GM18520 (cell line): Measurements from ENCODE around the gene DOCK2.

Experiments
- ATAC-seq: cut with Tn5 transposase; IDR thresholded peaks from one replicate; pipeline ENCODE4 v1.9.1; 2021; ENCODE audit not compliant: unreplicated experiment

Gene DOCK2

DNA sequence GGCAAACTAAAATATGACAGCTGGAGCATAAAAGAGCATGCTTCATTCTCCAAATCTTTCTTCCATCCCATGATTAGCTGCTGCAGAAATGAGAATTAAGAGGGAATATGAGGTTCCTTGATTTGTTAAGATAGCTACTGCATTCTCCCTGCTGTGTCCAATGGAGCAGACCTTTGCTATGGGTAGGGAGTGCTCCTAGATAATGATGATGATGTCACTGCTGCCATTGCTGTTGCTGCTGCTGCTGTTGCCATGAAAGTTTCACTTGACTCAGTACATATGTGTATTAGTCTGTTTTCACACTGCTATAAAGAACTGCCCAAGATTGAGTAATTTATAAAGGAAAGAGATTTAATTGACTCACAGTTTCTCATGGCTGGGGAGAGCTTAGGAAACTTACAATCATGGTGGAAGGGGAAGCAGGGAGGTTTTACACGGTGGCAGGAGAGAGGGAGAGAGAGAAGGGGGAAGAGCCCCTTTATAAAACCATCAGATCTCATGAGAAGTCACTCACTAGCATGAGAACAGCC is 214.3 kb downstream of the DOCK2 start:
- ATAC-seq = no peak

DNA sequence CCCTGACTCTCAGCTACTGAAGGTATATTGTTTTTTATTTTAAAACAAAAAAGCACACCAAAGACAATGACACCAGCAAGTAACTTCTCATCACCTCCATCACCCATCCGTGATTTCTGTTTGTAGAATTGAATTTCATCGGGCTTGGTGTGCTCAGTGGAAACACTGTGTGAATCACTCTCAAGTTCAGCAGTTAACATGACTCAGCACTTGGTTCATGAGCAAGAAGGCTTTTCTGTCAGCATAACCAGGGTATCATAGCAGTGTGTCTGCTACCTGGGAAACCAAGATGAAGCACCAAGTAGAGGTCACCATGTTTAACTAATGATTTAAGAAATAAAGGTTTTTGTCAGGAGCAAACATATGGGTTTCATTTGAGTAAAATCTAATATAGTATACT is 219.5 kb downstream of the DOCK2 start:
- ATAC-seq = no peak

DNA sequence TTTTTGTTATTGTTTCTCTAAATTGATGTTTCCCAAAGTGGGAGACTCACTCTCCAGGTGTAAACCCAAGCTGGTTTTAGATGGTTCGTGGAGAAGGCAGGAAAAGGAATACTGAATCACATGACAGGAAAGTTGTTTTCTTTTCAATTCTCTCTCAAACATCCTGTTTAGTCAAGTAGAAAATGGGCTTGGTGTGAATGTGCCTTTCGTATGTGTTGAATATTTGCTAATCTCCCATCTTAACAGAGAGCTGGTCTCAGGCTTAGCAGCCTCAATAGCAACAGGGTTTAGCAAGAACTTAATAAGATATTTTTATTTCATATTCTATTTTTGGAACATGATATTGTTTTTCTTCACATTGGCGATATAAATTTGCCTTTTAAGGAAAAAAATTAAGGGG is 223.5 kb downstream of the DOCK2 start:
- ATAC-seq = no peak

DNA sequence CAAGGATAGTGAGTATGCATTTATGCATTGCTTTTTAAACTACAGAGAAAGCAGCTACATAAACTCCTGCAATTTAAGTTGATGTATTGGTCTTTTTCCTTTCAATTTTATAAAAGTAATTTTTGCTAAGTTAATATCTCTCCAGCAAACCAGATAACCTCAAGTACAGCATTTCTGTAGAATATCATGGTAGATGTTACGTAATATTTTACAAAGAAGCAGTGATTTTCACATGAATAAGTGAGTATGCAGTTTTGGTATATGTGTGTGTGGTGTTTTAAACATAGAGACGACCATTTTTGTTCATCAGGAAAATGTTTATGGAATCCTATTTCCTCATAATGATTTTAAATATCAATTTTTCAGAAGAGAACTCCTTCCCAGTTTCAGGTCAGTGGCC is 224.4 kb downstream of the DOCK2 start:
- ATAC-seq = no peak

DNA sequence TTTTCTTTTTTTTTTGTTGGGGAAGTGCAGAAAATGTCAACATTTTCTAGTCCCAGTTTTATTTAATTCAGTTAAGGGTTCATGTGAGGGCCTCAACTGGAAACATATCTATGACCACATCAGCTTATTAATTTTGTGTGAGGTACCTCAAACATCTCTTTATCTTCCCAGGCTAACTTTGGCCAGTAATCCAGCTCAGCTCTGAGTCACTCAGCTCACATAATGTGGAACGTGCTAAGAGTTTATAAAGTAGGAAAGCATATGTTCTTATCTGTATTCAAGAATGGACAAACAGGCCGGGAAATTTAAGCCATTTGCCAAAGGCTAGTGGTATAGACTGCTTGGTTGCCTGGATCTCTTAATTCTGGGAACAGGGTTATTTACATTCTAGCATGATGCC is 224.9 kb downstream of the DOCK2 start:
- ATAC-seq = no peak

DNA sequence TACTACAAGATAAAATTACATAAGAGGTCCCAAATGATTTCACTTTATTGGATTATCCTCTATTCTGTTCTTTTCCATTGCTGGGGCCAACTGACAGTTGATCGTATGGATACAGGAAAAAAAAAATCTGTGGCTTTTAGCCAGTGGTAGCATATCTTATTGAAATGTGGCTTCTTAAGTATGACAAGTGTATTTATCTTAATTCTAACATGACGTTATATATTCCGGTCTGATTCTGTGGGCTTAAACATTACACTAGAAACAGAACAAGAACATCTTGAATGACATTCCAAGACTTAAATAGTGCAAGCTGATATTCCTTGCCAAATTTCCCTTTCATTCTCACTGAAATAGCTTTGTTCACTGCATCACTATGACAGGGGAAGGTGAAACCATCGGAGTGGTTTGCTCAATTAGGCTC is 225.3 kb downstream of the DOCK2 start:
- no peak for ATAC-seq

DNA sequence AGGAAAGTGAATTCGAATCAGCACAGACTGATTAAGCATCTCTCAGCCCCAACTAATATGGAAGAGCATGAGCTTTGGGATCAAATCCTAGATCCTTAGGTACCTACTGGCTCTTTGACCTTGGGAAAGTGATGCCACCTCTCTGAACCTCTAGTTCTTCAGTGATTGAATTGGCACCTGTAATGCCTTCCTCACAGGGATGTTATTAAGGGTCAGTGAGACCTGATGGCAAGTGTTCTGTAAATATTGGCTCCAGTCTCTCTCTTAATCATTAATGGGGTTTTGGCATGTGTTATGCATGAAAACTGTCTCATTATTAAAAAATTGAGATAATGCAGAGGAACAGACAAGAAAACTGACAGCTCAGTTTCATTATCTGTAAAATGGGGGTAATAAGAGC is 227.4 kb downstream of the DOCK2 start:
- no peak for ATAC-seq

DNA sequence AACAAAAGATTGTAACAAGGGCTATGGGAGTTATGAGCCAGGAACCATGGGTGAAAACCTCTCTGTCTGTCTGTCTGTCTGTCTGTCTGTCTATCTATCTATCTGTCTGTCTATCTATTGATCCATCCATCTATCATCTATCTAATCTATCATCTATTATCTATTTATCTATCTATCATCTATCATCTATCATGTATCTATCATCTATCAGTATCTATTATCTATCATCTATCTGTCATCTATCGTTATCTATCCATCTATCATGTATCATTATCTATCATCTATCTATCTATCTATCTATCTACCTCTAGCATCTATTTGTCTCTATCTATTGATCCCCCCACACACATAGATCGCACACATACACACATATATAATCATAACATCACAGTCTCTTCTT is 230.3 kb downstream of the DOCK2 start:
- no peak for ATAC-seq

DNA sequence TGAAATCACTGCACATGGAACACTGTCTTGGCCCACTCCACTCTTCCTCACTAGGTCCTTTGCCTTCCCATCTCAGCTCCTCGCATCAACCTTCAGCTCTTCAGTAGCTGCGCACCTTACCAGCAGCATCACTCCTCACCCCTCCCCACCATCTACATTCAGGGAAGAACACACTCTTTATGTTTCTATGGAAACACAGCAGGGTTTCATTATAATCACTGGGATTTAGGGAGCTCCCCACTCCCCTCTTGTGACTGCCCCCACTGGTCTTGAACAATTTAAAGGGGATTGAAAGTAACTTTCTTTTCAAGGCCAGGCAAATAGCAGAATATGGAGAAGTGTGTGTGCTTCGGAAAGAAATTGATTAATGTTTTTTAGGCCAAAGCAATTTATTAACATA is 232.0 kb downstream of the DOCK2 start:
- no peak for ATAC-seq

DNA sequence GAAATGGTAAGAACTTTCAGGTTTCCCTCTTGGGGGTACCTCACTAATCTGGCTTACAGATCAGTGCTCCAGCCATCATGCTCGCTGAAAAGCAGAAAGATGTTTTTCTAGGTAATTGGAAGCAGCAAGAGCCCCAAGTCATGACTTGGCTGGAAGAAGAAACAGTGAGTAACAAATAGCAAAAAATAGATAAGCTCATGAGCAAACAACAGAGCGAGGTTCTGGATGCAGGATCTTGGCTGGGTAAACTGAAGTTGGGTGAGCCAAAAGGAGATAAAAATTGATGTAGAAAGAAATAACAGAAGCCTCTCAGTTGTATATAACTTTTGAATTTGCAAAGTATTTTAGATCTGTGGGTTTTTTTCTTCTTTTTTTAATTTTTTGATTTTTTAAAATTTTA is 233.1 kb downstream of the DOCK2 start:
- no peak for ATAC-seq

DNA sequence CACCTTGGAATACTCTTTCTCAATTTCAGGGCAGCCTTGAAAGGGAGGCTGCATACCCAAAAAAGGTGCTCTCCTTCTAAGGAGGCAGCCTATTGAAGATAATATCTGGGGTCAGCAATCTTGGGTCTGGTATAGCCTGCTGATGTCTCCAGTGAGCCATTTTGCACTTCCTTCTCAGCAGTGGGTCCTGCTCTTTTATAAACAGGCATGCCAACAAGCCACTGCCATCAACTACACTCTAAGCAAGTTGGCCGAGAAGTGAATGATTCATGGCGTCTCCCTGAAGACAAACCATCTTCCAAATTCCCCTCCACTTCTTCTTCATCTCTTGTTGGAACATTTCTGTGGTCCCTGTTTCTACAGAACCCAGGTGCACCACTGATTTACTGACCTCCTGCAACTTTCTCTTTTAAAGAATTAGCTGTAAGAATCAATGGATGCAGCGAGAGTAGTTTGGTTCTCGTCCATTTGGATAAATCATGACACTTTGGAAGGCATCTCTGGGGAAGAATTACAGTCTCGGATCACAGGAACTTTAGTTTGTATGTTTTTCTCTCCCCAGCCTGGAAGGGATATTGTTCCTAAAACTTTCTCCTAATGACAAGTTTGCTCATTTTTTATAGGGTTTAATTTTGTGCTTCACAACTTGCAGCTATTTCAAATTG is 234.9 kb downstream of the DOCK2 start:
- no peak for ATAC-seq

DNA sequence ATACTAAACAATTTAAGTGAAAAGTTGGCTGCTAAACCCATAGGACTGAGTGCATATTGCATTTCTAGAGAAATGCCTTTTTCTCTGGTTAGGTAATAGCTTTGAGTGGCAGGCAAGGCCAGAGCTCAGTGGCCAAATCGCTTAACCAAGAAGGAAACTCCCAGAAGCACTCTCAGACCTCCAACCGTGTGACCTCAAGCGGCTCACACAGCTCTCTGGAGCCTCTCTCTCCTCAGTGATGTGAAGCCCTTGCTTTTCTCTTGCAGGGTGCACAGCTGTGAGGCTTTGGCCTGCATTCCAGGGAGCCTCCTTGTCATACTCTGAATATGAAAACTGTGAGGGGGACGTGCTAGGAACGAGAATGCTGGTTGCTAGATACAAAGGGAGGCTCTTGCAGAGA is 236.6 kb downstream of the DOCK2 start:
- no peak for ATAC-seq

DNA sequence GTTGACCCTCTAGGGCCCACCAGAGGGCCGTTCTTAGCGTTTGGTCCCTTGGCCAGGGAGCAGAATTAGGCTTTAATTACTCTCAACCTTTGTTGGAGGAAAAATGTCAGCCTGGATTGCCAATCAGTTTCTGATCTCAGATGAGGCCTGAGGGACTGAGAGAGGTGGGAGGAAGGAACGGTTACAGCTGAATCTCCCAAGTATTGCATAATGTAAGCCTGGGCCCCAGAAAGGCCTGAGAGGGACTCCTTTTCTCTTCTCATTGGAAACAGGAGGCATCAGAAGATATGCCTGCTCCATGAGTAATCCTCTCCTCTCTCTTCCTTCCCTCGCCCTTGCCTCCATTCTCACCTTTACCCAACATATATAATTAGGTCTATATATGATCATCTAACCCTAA is 237.5 kb downstream of the DOCK2 start:
- ATAC-seq = no peak

DNA sequence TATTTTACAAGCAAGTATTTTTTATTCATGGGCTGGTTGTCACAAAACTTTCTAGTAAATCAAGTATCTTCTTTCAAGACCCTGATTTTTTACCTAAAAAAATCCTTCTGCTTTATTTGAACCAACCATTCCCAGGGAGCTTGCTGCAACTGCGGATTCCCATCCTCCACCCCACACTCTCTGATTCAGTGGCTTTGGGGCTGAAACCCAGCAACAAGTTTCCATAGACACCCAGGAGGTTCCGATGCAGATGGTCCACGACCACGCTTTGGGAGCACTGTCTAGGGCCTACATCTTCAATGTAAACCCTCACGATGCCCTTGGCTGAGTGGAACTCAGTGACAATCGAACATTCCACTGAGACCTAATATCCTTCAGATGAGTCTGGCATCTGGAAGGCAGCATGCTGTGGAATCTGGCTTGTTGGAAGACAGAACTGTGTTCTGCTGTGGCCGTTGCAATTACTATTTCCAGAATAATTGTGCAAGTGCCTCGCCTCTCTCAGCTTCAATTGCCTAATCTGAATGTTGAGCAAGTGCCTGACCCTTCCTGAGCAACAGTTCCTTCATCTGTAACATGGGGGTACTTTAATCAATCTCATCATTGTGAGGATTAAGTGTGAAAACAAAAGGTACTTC is 238.1 kb downstream of the DOCK2 start:
- no peak for ATAC-seq

DNA sequence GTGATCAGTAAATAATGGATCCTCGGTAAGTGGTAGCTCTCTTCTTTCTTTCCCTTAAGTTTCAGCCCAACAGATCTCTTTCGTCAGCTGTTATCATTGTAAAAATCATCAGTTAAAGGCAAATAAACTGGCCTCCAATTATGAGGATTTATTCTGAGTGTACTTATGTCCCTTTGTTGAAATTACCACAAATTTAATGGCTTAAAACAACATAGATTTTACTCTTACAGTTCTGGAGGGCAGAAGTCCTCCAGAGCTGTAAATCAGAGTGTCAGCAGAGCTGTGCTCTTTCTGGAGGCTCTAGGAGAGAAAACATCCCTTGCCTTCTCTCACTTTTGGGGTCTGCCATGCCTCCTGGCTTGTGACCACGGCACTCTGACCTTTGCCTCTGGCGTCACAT is 238.7 kb downstream of the DOCK2 start:
- no peak for ATAC-seq

DNA sequence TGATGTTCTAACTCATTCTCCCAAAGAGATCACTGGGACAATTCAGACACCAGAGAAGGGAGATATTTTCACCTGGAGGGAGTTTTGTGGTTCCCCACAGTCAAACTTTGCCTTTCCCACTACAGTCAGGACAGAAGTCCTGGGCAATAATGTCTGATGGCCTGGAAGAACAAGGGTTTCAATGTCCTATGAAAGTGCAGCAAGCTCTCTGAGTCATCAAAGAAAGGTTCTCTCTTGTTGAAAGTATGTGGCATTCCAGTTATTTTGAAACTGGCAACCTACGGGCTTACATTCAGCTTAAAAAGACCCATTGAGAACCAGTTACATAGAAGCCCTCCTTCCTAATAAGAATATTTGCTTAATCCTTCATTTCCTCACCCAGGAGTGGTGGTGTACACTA is 239.3 kb downstream of the DOCK2 start:
- ATAC-seq = no peak

DNA sequence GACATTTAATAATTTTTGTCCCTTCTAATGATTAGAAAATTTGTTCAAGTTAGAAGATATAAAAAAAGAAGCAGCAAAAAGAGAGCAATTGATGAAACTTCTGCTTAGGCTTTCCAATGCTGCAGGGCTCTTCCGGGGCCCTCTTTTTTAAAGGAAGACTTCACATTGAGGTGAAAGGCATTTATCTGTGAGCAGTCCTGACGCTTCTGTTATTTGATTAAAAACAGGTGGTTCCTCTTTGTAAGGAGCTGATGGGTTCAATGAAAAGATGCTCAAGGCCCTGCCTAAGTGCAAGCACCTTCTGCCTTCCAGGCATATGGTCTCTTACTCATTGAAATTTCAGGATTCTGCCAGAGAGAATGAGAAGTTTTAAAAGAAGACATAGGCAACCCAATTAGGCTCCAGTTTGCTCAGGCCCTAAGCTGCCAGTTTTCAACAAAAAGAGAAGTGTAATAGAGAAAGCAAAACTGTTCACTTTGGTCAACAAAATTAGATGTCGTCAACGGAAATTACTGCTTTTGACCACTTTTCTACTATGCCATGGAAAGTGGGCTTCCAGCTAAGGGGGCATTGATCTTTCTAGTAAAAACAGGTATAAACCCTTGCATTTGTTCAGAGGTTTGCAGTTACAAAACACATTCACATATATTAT is 243.1 kb downstream of the DOCK2 start:
- ATAC-seq = no peak

DNA sequence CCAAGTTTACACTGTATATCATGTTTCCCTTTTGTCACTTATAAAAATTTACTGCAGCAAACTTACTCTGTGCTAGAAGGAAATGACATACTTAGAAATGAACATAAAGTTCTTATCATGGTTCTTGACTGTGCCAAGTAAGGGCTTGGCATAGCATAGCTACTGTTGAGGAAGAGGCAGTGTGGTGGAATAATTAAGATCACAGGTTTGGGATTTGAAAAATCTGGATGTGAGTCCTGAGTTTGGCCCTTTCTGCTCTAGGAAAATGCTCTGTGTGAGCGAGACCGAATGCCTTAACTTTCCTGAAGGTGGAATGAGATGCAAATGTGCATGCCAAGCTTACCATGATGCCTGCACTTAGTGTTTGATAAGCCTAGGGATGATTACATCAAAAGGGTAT is 243.7 kb downstream of the DOCK2 start:
- no peak for ATAC-seq

DNA sequence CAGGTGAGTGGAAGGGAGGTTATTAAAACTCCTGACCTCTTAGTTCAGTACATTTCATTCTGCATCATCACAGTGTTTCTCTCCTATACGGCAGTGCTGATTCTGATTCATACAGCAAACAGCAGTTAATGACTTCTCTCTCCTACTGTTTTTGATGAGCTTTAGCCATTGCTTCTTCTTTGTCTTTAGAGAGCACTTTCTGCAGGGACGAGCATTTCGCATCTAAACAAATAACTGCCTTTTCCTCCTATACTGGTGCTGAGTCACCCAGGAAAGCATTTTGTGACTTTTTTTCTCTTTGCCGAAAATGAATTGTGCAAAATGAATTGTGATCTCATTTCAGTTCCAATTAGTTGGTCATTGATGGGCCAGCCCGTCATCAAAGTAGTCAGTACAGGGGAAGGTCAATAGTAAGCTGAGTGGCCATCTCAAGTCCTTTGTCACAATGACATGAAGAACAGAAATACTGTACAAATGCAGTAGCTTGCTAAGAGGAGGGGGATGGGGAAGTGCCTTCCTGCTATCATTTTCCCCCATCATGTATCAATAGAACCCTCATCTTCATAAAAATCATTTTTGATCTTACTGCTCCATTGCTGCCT is 244.7 kb downstream of the DOCK2 start:
- no peak for ATAC-seq

DNA sequence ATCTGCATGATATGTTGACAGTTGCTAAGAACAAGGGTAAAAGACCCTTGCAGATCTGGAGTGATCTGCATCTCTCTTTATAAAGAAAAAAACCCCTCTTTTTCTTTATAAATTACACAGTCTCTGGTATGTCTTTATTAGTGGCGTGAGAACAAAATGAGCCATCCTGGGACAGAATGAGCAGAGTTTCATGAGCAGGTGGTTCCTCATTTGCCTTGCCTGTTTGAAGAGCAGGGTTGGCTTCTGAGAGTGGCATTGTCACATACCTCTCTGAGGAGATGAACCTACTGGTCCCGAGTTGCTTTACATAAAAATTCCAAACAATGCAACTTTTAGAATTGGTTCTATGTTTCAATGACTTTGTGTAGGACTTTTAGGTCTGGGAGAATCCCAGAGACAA is 249.0 kb downstream of the DOCK2 start:
- ATAC-seq = no peak

DNA sequence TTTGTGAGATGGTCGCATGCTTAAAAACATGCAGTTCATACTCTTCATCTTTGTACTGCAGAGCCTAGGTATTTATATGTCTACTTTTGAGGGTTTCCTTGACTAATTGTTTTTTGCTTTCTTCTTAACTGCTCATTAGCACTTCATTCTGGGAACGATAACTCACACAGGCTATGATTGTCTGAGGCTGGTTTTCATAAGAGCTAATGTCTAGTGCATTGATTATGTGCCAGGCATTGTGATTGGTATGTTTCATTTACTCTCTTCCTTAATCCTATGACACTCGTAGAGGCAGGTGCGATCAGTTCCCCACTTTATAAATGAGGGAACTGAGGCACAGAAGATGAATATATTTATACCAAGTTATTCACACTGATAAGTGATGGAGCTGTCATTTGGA is 249.6 kb downstream of the DOCK2 start:
- ATAC-seq = no peak

DNA sequence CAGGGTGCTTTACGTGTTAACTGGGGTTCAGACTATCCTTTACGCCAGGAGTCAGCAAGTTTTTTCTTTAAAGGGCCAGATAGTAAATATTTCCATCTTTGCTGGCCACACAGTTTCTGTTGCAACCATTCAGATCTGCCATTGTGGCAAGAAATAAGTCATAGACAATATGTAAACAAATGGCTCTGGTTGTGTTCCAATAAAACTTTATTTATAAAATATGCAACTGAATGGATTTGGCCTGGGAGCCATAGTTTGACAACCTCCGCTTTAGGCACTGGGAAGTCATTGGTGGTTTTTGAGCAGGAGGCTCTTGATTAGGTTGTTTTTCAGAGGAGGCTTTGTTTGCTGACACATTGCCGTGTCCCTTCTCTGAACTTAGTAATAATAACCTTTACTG is 252.5 kb downstream of the DOCK2 start:
- no peak for ATAC-seq
